ENCODE data around the gene SASH1. TPM values are rescaled to one million over a fixed set of nuclear protein-coding genes. Genes with fewer than 3 reads are reported as not detected.

The SASH1 gene
- total and polyA plus RNA-seq, 2 donors (not counting 3 experiments of a cell fraction or from before 2014, with no cell fraction given): 18.5 to 103 TPM

GRCh38 chr6:148596891-148597455, 254.3 kb downstream of the SASH1 start:
- no peak overlapping the region for H3K4me3 ChIP-seq (replicated peaks in 1 of 3; ENCODE audit: insufficient read depth in 1 of 3, low read depth in 1 of 3, low read length in 3 of 3)
- no peaks in the 10 kb centered on the region for H3K9me3 ChIP-seq (replicated peaks; ENCODE audit: control insufficient read depth, insufficient read depth, low read length)
- H3K79me2 ChIP-seq (ENCODE audit: control insufficient read depth, insufficient read depth, low read length): no peaks in the 10 kb centered on the region
- H3K9me1 ChIP-seq (replicated peaks; ENCODE audit: control insufficient read depth, extremely low read depth, insufficient read depth, low read length): no peaks in the 10 kb centered on the region
- H3K4me2 ChIP-seq (ENCODE audit: insufficient read depth, low read length): no peak overlapping the region
- TF ChIP-seq MYC (IDR thresholded peaks at IDR 0.05; ENCODE audit: low read depth, low read length) (no peak), MAX (IDR thresholded peaks at IDR 0.05; ENCODE audit: insufficient read depth, insufficient read length) (no peak), GATA2 (IDR thresholded peaks at IDR 0.05; ENCODE audit: insufficient read depth, insufficient read length, low read depth, low read length) (no peak), FOS (IDR thresholded peaks at IDR 0.05; ENCODE audit: borderline replicate concordance, insufficient read depth, low read length) (no peak), POLR2AphosphoS5 (IDR thresholded peaks at IDR 0.05; ENCODE audit: insufficient read depth, low read depth, low read length) (no peak), EZH2 (IDR thresholded peaks at IDR 0.05; ENCODE audit: borderline replicate concordance, low read depth, low read length, severe bottlenecking) (no peak), JUN (IDR thresholded peaks at IDR 0.05; ENCODE audit: borderline replicate concordance, insufficient read depth, insufficient read length, low read depth) (no peak), CTCF (IDR thresholded peaks at IDR 0.05; ENCODE audit: extremely low read depth in 1 of 2, insufficient read depth in 1 of 2, low read depth in 1 of 2, low read length in 2 of 2) (no peak), POLR2A (IDR thresholded peaks at IDR 0.05; ENCODE audit: low read depth, low read length) (no peak)
- dilution Hi-C loops (cut with MboI; ENCODE audit: extremely low pct_ligation_motif_present, low sequenced_read_pairs) (no loop called here), intact Hi-C loops (cut with micrococcal nuclease) (no loop called here)
- no TSS peak for BruUV-seq (replicated peaks)
- POLR2A ChIA-PET: no interaction called here
- no peaks in the 10 kb centered on the region for H4K20me1 ChIP-seq (replicated peaks; ENCODE audit: control insufficient read depth, extremely low read depth, insufficient read depth, low read length)
- no peak for FAIRE-seq
- no peaks in the 10 kb centered on the region for H3K36me3 ChIP-seq (ENCODE audit: control insufficient read depth in 2 of 2, extremely low read depth in 1 of 2, insufficient read depth in 2 of 2, low read length in 2 of 2)
- H3K27me3 ChIP-seq (ENCODE audit: control insufficient read depth in 2 of 2, insufficient read depth in 2 of 2, low read length in 2 of 2): no peaks in the 10 kb centered on the region
- CTCF ChIA-PET: interaction anchor here (0.6 kb wide), 1 partner anchor 19 kb away, joined by 3 read pairs; no protein-coding TSS in a partner anchor
- no peak overlapping the region for H2AFZ ChIP-seq (ENCODE audit: low read depth, low read length)
- no peak for DNase-seq (ENCODE audit: low read depth, low spot score)
- no peak overlapping the region for H3K9ac ChIP-seq (replicated peaks; ENCODE audit: extremely low read depth, insufficient read depth, low read length)
- H3K4me1 ChIP-seq (ENCODE audit: control insufficient read depth, extremely low read depth, insufficient read depth, low read length): no peaks in the 10 kb centered on the region
- no peak overlapping the region for H3K27ac ChIP-seq (ENCODE audit: insufficient read depth, low read depth, low read length)

Data from endothelial cell of umbilical vein (primary cell).